Testis (tissue), 3 donors: ENCODE results near the gene HDAC8. TPM values are rescaled to one million over a fixed set of nuclear protein-coding genes. Genes with fewer than 3 reads are reported as not detected.

Source experiments
- DNase-seq: peaks from one replicate; pipeline ENCODE4 v3.0.0-alpha.2; 2019
- H3K27ac ChIP-seq, 2 donors: fragments of 200-600 bp; sonication (generic); one replicate each; pipeline ENCODE4 v1.5.1; 2019
- H3K27me3 ChIP-seq: fragments of 200-600 bp; sonication (generic); one replicate; pipeline ENCODE4 v1.5.1; 2019
- H3K36me3 ChIP-seq: fragments of 200-600 bp; sonication (generic); one replicate; pipeline ENCODE4 v1.5.1; 2017; ENCODE audit warnings: low read depth; ENCODE audit errors: missing control alignments
- H3K4me1 ChIP-seq: fragments of 200-600 bp; sonication (generic); one replicate; pipeline ENCODE4 v1.5.1; 2019
- H3K4me3 ChIP-seq, 2 donors: fragments of 200-600 bp; sonication (generic); one replicate each; pipeline ENCODE4 v1.5.1; 2017 to 2019
- H3K9me3 ChIP-seq: fragments of 200-600 bp; sonication (generic); one replicate; pipeline ENCODE4 v1.5.1; 2017
- CTCF ChIP-seq, 3 experiments: fragments of 450-650 bp in 2 of 3; fragments of 200-600 bp in 1 of 3; sonication (generic) in 1 of 3; IDR thresholded peaks; one replicate each; pipeline ENCODE4 v1.5.1; 2016 to 2019; ENCODE audit warnings: antibody characterized with exemption in 3 of 3, mild to moderate bottlenecking in 2 of 3, moderate library complexity in 1 of 3
- POLR2A ChIP-seq: fragments of 450-650 bp; IDR thresholded peaks from one replicate; pipeline ENCODE4 v1.6.1; 2017; ENCODE audit warnings: antibody characterized with exemption, mild to moderate bottlenecking, moderate library complexity
- WGBS, 2 donors: methylation state at CpG; one replicate each; pipeline ENCODE4 v1.1.5; 2018; 5-methylcytosine and 5-hydroxymethylcytosine counted together
- intact Hi-C: fragments of 100-400 bp; cut with DNase I; formaldehyde crosslinking; loops from one replicate; pipeline ENCODE4 v1.15.1; 2023; ENCODE audit warnings: low total_unique reads
- polyA plus RNA-seq: library from polyadenylated mRNA; stranded (reverse); fragments of 350-450 nt; fragmentation: Illumina TruSeq; extraction: RNeasy Lipid Tissue Mini Kit (QIAGEN cat#74804); gene quantifications from one replicate; pipeline ENCODE4 v1.2.3, GENCODE V29; 2014; ENCODE audit warnings: low read depth, low replicate concordance; ENCODE audit not compliant: insufficient read depth
- total RNA-seq, 2 donors: library from RNA; depleted of rRNA; stranded (reverse); fragments of >200 nt; gene quantifications; one replicate each; pipeline ENCODE4 v1.2.3, GENCODE V29; 2016

HDAC8 gene
- total and polyA plus RNA-seq, 3 donors from 2014 or later: 8.3 to 30.3 (median 25.2) TPM

GRCh38 chrX:72304877-72305276 is 267.8 kb downstream of the HDAC8 start:
- no peak for DNase-seq

DNA sequence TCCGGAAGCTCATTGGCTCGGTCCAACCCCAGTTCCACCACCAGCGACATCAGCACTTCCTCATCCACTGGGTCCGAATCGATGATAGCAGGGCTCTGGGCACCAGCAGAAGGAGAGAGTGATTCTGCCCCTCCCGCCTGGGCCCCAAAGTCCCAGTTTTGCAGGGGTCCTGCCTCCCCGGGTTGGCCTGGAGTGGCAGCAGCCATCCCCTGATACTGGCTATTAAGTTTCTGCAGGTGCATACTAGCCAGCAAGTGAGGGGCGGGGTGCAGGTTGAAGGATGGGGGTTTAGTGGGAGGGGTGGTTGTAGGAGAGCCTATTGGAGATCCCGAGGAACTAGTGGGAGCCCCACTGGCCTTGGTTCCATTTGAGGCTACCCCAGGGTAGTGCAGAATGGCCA is 270.9 kb downstream of the HDAC8 start:
- no peak for DNase-seq
- Histone ChIP-seq H3K9me3 (no peaks in the 10 kb centered on the region), H3K36me3 (no peaks in the 10 kb centered on the region), H3K27ac (no peak overlapping the region), H3K4me1 (no peaks in the 10 kb centered on the region), H3K4me3 (no peak overlapping the region), H3K27me3 (no peaks in the 10 kb centered on the region)
- WGBS, 2 donors: 77 to 91% methylated on average over 6 of the region's 9 CpGs
- intact Hi-C loops: no loop called here
- TF ChIP-seq CTCF (IDR thresholded peaks at IDR 0.05): no peak
- no peak for TF ChIP-seq POLR2A

More at GRCh38 chrX:72304877-72305276, 267.8 kb downstream of the HDAC8 start:
- Histone ChIP-seq H3K9me3 (no peaks in the 10 kb centered on the region), H3K4me3 (peak overlapping the region; percentile 37 to 62), H3K27ac (no peak overlapping the region), H3K36me3 (no peaks in the 10 kb centered on the region), H3K4me1 (no peaks in the 10 kb centered on the region), H3K27me3 (no peaks in the 10 kb centered on the region)
- no peak for TF ChIP-seq POLR2A
- no peak for TF ChIP-seq CTCF (IDR thresholded peaks at IDR 0.05)
- WGBS, 2 donors: 7 to 9% methylated on average over 7 to 26 of the region's 26 CpGs
- intact Hi-C loops: no loop called here

- DNase-seq: no peak
- Histone ChIP-seq H3K9me3 (no peaks in the 10 kb centered on the region), H3K36me3 (no peaks in the 10 kb centered on the region), H3K4me1 (no peaks in the 10 kb centered on the region), H3K27ac (no peak overlapping the region), H3K27me3 (no peaks in the 10 kb centered on the region), H3K4me3 (no peak overlapping the region)
- 74 to 82% methylated on average over 4 of the region's 4 CpGs for WGBS, 2 donors
- intact Hi-C loops: no loop called here
- no peak for TF ChIP-seq CTCF (IDR thresholded peaks at IDR 0.05)
- no peak for TF ChIP-seq POLR2A
Measured at GRCh38 chrX:72299891-72300630, 272.6 kb downstream of the HDAC8 start.

GRCh38 chrX:72297953-72298730 is 274.5 kb downstream of the HDAC8 start:
- Histone ChIP-seq H3K27me3 (no peaks in the 10 kb centered on the region), H3K4me3 (no peak overlapping the region), H3K9me3 (no peaks in the 10 kb centered on the region), H3K27ac (no peak overlapping the region), H3K36me3 (no peaks in the 10 kb centered on the region), H3K4me1 (no peaks in the 10 kb centered on the region)
- WGBS, 2 donors: 70 to 72% methylated on average over 2 to 4 of the region's 4 CpGs
- intact Hi-C loops: no loop called here
- DNase-seq: no peak
- TF ChIP-seq CTCF (IDR thresholded peaks at IDR 0.05): no peak
